Inflammatory macrophage (primary cell): ENCODE results near the gene PFN4.
A peak's percentile ranks its signal among the peaks of the same experiment; 100 is the strongest.
"Not testable (repeated sequence)": the region's sequence is repeated elsewhere in the genome, so short reads cannot be mapped to it uniquely, and the experiment has no call there.

Source experiments
- DNase-seq, 2 donors: peaks; one replicate each; pipeline ENCODE4 v3.0.0-alpha.2; 2020 to 2022
- total RNA-seq, 18 experiments: gene quantifications; one replicate each; lab custom pipeline; 2026; ENCODE audit warnings: mixed read lengths in 6 of 18, inconsistent platforms in 2 of 18; lab: John Stamatoyannopoulos, UW

PFN4 gene
- 0 to 1.4 (median 0.63) reads per million in 18 experiments for total RNA-seq

GRCh38 chr2:24123195-24123921 is at the start of gene PFN4, which contains the start of gene FAM228B:
PFN4 (minus strand) TSS chr2:24123334; CDS start chr2:24122535, 799 bp downstream.
FAM228B (plus strand) TSS chr2:24123469; CDS start chr2:24124362, 893 bp downstream.
- DNase-seq, result peak; percentile 88 to 92

- DNase-seq, result no peak
Observed at GRCh38 chr2:24169023-24169422, 45.9 kb upstream of the PFN4 start.

GRCh38 chr2:24164416-24164973 is 41.4 kb upstream of the PFN4 start:
- DNase-seq, result peak; percentile 84 to 90

GRCh38 chr2:24163601-24164000 is 40.5 kb upstream of the PFN4 start:
- DNase-seq, result peak; percentile 61

GRCh38 chr2:24163186-24163585 is 40.1 kb upstream of the PFN4 start:
- DNase-seq, result no peak

GRCh38 chr2:24162494-24162893 is 39.4 kb upstream of the PFN4 start:
- DNase-seq, result no peak

GRCh38 chr2:24160761-24161160 is 37.6 kb upstream of the PFN4 start:
- no peak for DNase-seq

GRCh38 chr2:24159708-24160107 is 36.6 kb upstream of the PFN4 start:
- no peak for DNase-seq

- no peak for DNase-seq
Observed at GRCh38 chr2:24158131-24158530, 35.0 kb upstream of the PFN4 start.

- no peak for DNase-seq
Observed at GRCh38 chr2:24153478-24153877, 30.3 kb upstream of the PFN4 start.

- no peak for DNase-seq
Observed at GRCh38 chr2:24152413-24153197, 29.5 kb upstream of the PFN4 start.

- DNase-seq, result no peak
Observed at GRCh38 chr2:24147364-24147763, 24.2 kb upstream of the PFN4 start.

GRCh38 chr2:24140305-24140704 is 17.2 kb upstream of the PFN4 start:
- not testable (repeated sequence) for DNase-seq

GRCh38 chr2:24132543-24132942 is 9.4 kb upstream of the PFN4 start:
- DNase-seq, result no peak

GRCh38 chr2:24125956-24126355 is 2.8 kb upstream of the PFN4 start:
- DNase-seq, result no peak

- no peak for DNase-seq
Observed at GRCh38 chr2:24123922-24124580, 917 bp upstream of the PFN4 start.

- DNase-seq, result no peak
Observed at GRCh38 chr2:24122366-24123194, 554 bp downstream of the PFN4 start.

- no peak for DNase-seq
Observed at GRCh38 chr2:24121469-24121868, 1.7 kb downstream of the PFN4 start.

GRCh38 chr2:24121066-24121465 is 2.1 kb downstream of the PFN4 start:
- DNase-seq, result no peak

- DNase-seq, result no peak
Observed at GRCh38 chr2:24117902-24118301, 5.2 kb downstream of the PFN4 start.

GRCh38 chr2:24115057-24115456 is 8.1 kb downstream of the PFN4 start:
- DNase-seq, result no peak

- DNase-seq, result no peak
Observed at GRCh38 chr2:24111407-24111901, 11.7 kb downstream of the PFN4 start.
